DMS 273 treated with DMSO at 0.1 percent for 48 hours (cell line): ENCODE data around the gene ETFA.

Source experiments
- DNase-seq: peaks from one replicate; lab custom pipeline; 2025; lab: John Stamatoyannopoulos, UW

The ETFA gene

GRCh38 chr15:76340198-76340802 lies 29.0 kb upstream of the ETFA start:
- DNase-seq, result no peak

- no peak for DNase-seq
Measured at GRCh38 chr15:76339305-76340197, 28.3 kb upstream of the ETFA start.

GRCh38 chr15:76338486-76339304 lies 27.4 kb upstream of the ETFA start:
- no peak for DNase-seq

- DNase-seq, result no peak
Measured at GRCh38 chr15:76337696-76338485, 26.6 kb upstream of the ETFA start.

- DNase-seq, result no peak
Measured at GRCh38 chr15:76337059-76337695, 25.9 kb upstream of the ETFA start.

- DNase-seq, result peak; percentile 83
Measured at GRCh38 chr15:76336254-76337058, 25.2 kb upstream of the ETFA start, which contains the start of gene ISL2. ISL2 (plus strand) TSS chr15:76336773; CDS start chr15:76336884, 111 bp downstream.

- DNase-seq, result no peak
Measured at GRCh38 chr15:76335307-76336253, 24.3 kb upstream of the ETFA start.

GRCh38 chr15:76334438-76335306 lies 23.4 kb upstream of the ETFA start:
- DNase-seq, result no peak

- no peak for DNase-seq
Measured at GRCh38 chr15:76333720-76334437, 22.6 kb upstream of the ETFA start.

GRCh38 chr15:76333309-76333708 lies 22.0 kb upstream of the ETFA start:
- no peak for DNase-seq

- DNase-seq, result no peak
Measured at GRCh38 chr15:76332796-76333195, 21.5 kb upstream of the ETFA start.

- no peak for DNase-seq
Measured at GRCh38 chr15:76330080-76330680, 18.9 kb upstream of the ETFA start.

GRCh38 chr15:76328958-76329357 lies 17.7 kb upstream of the ETFA start:
- no peak for DNase-seq

GRCh38 chr15:76328106-76328696 lies 16.9 kb upstream of the ETFA start:
- DNase-seq, result no peak

GRCh38 chr15:76327191-76328105 lies 16.2 kb upstream of the ETFA start:
- DNase-seq, result peak; percentile 61

- DNase-seq, result no peak
Measured at GRCh38 chr15:76325704-76326103, 14.4 kb upstream of the ETFA start.
